Omental fat pad (tissue), 4 donors: ENCODE measurements around the gene OR56B1. TPM values are rescaled to one million over a fixed set of nuclear protein-coding genes. Genes with fewer than 3 reads are reported as not detected.
"Not testable (repeated sequence)": the region's sequence is repeated elsewhere in the genome, so short reads cannot be mapped to it uniquely, and the experiment has no call there.

Experiments
- ATAC-seq: fragments of 150-250 bp; one replicate; pipeline ENCODE4 v1.9.1; 2016; ENCODE audit warnings: mild to moderate bottlenecking, moderate library complexity; ENCODE audit not compliant: low FRiP score
- DNase-seq: peaks from one replicate; pipeline ENCODE4 v3.0.0-alpha.2; 2019; ENCODE audit warnings: low spot score
- total RNA-seq, 4 donors: library from RNA; depleted of rRNA; stranded (reverse); fragments of >200 nt; gene quantifications; one replicate each; pipeline ENCODE4 v1.1.0, GENCODE V29; 2016
- TF ChIP-seq, protein P1 (sequence below), 3 donors: fragments of 450-650 bp; IDR thresholded peaks; one replicate each; pipeline ENCODE4 v1.5.1; 2016 to 2017; ENCODE audit warnings: antibody characterized with exemption in 3 of 3, mild to moderate bottlenecking in 3 of 3, moderate library complexity in 2 of 3

The OR56B1 gene
- under 1 TPM in 1 of 4 donors, not detected in 3; 0.47 TPM for total RNA-seq

DNA sequence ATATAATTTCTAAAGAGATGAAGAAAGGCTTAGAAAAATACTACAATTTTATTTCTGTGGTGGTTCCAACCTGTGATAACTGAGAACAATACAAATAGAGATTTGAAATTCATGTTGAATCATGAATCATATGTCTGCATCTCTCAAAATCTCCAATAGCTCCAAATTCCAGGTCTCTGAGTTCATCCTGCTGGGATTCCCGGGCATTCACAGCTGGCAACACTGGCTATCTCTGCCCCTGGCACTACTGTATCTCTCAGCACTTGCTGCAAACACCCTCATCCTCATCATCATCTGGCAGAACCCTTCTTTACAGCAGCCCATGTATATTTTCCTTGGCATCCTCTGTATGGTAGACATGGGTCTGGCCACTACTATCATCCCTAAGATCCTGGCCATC lies at the start of gene OR56B1:
OR56B1 (plus strand) TSS at position 53 of the 400 bp plus-strand sequence; CDS start at position 122, 69 bp downstream.
- ATAC-seq (no peak), DNase-seq (no peak)
- TF ChIP-seq, protein P1, sequence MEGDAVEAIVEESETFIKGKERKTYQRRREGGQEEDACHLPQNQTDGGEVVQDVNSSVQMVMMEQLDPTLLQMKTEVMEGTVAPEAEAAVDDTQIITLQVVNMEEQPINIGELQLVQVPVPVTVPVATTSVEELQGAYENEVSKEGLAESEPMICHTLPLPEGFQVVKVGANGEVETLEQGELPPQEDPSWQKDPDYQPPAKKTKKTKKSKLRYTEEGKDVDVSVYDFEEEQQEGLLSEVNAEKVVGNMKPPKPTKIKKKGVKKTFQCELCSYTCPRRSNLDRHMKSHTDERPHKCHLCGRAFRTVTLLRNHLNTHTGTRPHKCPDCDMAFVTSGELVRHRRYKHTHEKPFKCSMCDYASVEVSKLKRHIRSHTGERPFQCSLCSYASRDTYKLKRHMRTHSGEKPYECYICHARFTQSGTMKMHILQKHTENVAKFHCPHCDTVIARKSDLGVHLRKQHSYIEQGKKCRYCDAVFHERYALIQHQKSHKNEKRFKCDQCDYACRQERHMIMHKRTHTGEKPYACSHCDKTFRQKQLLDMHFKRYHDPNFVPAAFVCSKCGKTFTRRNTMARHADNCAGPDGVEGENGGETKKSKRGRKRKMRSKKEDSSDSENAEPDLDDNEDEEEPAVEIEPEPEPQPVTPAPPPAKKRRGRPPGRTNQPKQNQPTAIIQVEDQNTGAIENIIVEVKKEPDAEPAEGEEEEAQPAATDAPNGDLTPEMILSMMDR (IDR thresholded peaks at IDR 0.05) = no peak

GRCh38 chr11:5688482-5688881 lies 47.8 kb upstream of the OR56B1 start:
- no peak for DNase-seq
- TF ChIP-seq, protein P1 (IDR thresholded peaks at IDR 0.05) = no peak
- ATAC-seq = no peak

GRCh38 chr11:5689551-5689983 lies 46.7 kb upstream of the OR56B1 start, which contains the start of gene TRIM22:
Gene TRIM22, plus strand, starts transcription at chr11:5689790. Its CDS starts 6,443 bp downstream, at chr11:5696233.
- ATAC-seq (peak; percentile 55), DNase-seq (no peak)
- TF ChIP-seq, protein P1 (IDR thresholded peaks at IDR 0.05) = no peak

DNA sequence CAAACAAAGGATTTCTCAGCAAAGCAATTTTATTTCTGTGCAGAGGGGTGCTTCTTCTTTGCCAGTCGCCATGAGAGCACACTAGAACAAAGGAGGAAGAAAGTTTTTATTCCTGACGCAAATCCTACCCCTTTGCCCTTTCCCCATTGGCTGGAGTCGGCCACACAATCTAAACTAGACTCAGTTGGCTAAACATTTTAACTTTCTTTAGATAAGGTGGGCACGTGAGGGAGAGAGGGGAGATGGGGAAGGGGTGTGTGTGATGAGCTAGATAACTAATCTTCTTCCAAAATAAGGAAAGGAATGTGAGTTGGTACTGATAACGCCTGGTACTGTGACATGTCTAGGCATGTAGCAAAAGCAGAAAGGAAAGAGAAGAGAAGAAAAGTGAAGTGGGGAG lies 46.0 kb upstream of the OR56B1 start:
- no peak for ATAC-seq
- TF ChIP-seq, protein P1 (IDR thresholded peaks at IDR 0.05) = no peak
- DNase-seq = no peak

DNA sequence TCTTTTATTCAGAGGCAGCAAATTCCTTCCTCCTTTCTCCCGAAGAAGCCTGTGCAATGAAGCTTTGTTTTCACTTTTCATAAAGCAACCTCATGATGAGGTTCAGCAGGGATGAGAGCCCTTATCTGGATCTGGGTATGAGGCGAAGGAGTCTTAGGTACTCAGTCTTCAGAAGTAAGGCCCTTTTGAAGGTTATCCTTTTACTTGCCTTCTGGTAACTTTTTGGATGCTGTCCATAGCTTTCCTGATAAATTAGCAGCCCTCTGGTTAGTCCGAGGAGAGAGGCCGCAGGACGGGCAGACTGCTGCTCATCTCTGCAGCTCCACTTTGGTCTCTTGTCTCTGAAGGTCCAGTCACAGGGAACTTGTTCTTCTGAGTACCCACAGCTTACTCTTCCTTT lies 45.5 kb upstream of the OR56B1 start:
- ATAC-seq = peak; percentile 39

GRCh38 chr11:5691238-5691963 lies 44.8 kb upstream of the OR56B1 start:
- DNase-seq, ATAC-seq: not testable (repeated sequence)

More for the DNA sequence above, 45.5 kb upstream of the OR56B1 start:
- no peak for DNase-seq
- TF ChIP-seq, protein P1 (IDR thresholded peaks at IDR 0.05) = no peak

- ATAC-seq (no peak), DNase-seq (no peak)
- TF ChIP-seq, protein P1 (IDR thresholded peaks at IDR 0.05) = no peak
Measured at GRCh38 chr11:5691964-5692361, 44.3 kb upstream of the OR56B1 start.
